Type B pancreatic cell (in vitro differentiated cells): ENCODE measurements around the gene B3GALT4. TPM values are rescaled to one million over a fixed set of nuclear protein-coding genes. Genes with fewer than 3 reads are reported as not detected.

Experiments
- DNase-seq: peaks from one replicate; pipeline ENCODE4 v3.0.0; 2021; ENCODE audit warnings: mixed read lengths; ENCODE audit not compliant: unreplicated experiment; ENCODE audit errors: extremely low spot score
- H3K27ac Mint-ChIP-seq: 2 replicates; pipeline ENCODE4 v1.8.0; 2021; ENCODE audit warnings: mild to moderate bottlenecking, mixed read lengths
- H3K27me3 Mint-ChIP-seq: 2 replicates; pipeline ENCODE4 v1.8.0; 2021; ENCODE audit warnings: mixed read lengths
- H3K36me3 Mint-ChIP-seq: 2 replicates; pipeline ENCODE4 v1.8.0; 2021; ENCODE audit warnings: mixed read lengths
- H3K4me1 Mint-ChIP-seq: one replicate; pipeline ENCODE4 v1.8.0; 2021; ENCODE audit warnings: mixed read lengths; ENCODE audit not compliant: unreplicated experiment
- H3K4me3 Mint-ChIP-seq: 2 replicates; pipeline ENCODE4 v1.8.0; 2021; ENCODE audit warnings: mild to moderate bottlenecking, mixed read lengths
- H3K9me3 Mint-ChIP-seq: 2 replicates; pipeline ENCODE4 v1.8.0; 2021; ENCODE audit warnings: mixed read lengths
- long read RNA-seq: library from polyadenylated mRNA; unstranded; transcript quantifications from one replicate; pipeline ENCODE4 v2.0.0, GENCODE V29; 2020
- total RNA-seq: library from RNA; stranded (reverse); gene quantifications from 2 replicates; pipeline ENCODE4 v1.2.1, GENCODE V29; 2021; ENCODE audit warnings: low replicate concordance
- TF ChIP-seq, protein P1 (sequence below): fragments of 200-600 bp; sonication (generic); conservative IDR thresholded peaks from 2 replicates; pipeline ENCODE4 v1.5.0; 2021; ENCODE audit warnings: antibody characterized with exemption, mild to moderate bottlenecking

Gene B3GALT4, protein sequence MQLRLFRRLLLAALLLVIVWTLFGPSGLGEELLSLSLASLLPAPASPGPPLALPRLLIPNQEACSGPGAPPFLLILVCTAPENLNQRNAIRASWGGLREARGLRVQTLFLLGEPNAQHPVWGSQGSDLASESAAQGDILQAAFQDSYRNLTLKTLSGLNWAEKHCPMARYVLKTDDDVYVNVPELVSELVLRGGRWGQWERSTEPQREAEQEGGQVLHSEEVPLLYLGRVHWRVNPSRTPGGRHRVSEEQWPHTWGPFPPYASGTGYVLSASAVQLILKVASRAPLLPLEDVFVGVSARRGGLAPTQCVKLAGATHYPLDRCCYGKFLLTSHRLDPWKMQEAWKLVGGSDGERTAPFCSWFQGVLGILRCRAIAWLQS
- total RNA-seq = 10.1 and 22.2 TPM in 2 replicates
- long read RNA-seq, transcript B3GALT4-204 (1 exons, 1,694 nt) = major isoform, 6 of 8 reads
- long read RNA-seq, partial matches to known transcripts = 0 of 8 reads
- long read RNA-seq, other reads (novel, unspliced or antisense) = 2 of 8 reads

DNA sequence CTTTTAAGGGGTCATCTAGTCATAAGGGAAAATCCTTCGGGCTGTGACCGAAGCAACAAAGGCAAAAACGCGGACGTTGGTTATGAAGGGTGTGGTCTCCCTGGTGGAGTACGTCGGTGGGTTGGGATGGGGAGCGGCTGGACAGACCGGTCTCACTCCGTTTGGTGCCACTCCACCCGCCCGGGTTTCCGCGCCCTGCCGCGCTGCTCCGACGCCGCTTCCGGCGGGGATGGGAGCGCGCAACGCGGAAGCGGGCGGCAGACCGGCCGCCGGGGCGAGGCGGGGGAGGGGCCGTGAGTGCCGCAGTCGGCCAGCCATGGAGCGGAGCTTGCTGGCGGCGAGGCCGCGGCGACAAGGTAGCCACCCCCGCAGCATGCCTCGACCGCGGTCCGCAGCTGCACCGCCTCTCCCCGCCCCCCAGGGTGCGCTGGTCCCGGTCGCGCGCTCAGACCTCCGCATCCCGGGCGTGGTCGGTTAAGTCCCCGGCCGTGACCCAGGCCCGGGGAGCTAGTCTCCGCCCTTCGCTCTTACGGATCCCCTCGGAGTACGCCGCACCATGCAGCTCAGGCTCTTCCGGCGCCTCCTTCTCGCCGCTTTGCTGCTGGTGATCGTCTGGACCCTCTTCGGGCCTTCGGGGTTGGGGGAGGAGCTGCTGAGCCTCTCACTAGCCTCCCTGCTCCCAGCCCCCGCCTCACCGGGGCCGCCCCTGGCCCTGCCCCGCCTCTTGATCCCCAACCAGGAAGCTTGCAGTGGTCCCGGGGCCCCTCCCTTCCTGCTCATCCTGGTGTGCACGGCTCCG is at the start of gene B3GALT4:
Gene B3GALT4 (plus strand): TSS at position 260 of the 799 bp plus-strand sequence. CDS start 297 bp downstream, at position 557.
- Mint-ChIP-seq H3K36me3 (peaks cover 30% of the 10 kb centered on the region), H3K4me1 (peaks cover 32% of the 10 kb centered on the region), H3K27me3 (no peaks in the 10 kb centered on the region), H3K4me3 (peak within 1 kb of the TSS; percentile 91), H3K27ac (peak within 1 kb of the TSS; percentile 100), H3K9me3 (no peaks in the 10 kb centered on the region)
- DNase-seq = peak; percentile 85
- TF ChIP-seq, protein P1, sequence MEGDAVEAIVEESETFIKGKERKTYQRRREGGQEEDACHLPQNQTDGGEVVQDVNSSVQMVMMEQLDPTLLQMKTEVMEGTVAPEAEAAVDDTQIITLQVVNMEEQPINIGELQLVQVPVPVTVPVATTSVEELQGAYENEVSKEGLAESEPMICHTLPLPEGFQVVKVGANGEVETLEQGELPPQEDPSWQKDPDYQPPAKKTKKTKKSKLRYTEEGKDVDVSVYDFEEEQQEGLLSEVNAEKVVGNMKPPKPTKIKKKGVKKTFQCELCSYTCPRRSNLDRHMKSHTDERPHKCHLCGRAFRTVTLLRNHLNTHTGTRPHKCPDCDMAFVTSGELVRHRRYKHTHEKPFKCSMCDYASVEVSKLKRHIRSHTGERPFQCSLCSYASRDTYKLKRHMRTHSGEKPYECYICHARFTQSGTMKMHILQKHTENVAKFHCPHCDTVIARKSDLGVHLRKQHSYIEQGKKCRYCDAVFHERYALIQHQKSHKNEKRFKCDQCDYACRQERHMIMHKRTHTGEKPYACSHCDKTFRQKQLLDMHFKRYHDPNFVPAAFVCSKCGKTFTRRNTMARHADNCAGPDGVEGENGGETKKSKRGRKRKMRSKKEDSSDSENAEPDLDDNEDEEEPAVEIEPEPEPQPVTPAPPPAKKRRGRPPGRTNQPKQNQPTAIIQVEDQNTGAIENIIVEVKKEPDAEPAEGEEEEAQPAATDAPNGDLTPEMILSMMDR = peak; percentile 77

DNA sequence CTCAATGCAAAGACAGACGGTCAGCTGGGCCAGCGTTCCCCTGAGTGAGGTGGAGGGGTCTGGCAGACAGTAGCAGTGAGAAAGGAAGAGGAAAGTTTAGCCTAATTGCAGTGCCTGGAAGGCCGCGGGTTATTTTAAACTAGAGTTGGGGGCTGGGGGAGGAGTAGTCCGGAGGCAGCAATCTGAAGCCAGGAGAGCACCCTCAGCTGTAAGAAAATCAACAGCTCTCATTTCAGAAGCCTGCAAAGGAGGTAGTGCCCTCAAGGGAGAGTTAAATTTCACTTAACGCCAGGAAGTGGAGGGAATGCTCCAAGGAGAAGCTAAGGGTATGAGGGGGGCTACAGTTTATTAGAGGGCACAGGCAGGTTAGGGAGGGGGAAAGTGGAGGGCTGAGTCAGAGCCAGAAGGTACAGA is 41.7 kb upstream of the B3GALT4 start:
- TF ChIP-seq, protein P1 = no peak
- no peak for DNase-seq
- Mint-ChIP-seq H3K4me3 (peak overlapping the region; percentile 6), H3K27me3 (peaks cover 30% of the 10 kb centered on the region), H3K4me1 (peaks cover 20% of the 10 kb centered on the region), H3K27ac (peak overlapping the region; percentile 22), H3K36me3 (no peaks in the 10 kb centered on the region), H3K9me3 (no peaks in the 10 kb centered on the region)

DNA sequence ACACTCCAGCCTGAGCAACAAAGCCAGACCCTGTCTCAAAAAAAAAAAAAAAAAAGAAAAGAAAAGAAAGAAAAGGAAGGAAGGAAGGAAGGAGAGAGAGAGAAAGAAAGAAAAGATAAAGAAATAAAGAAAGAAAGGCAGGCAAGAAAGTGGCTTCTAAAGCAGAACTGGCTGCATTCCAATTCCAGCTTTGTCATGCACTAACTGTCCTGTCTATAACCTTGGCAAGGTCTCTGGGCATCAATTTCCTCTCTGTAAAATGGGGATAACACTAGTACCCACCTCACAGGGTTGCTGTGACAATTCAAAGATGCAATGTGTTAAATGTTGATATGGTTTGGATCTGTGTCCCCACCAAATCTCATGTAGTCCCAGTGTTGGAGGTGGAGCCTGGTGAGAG is 40.6 kb upstream of the B3GALT4 start:
- TF ChIP-seq, protein P1 = no peak
- Mint-ChIP-seq H3K27me3 (peaks cover 30% of the 10 kb centered on the region), H3K4me3 (no peak overlapping the region), H3K9me3 (no peaks in the 10 kb centered on the region), H3K36me3 (no peaks in the 10 kb centered on the region), H3K27ac (no peak overlapping the region), H3K4me1 (peaks cover 18% of the 10 kb centered on the region)
- DNase-seq = no peak

DNA sequence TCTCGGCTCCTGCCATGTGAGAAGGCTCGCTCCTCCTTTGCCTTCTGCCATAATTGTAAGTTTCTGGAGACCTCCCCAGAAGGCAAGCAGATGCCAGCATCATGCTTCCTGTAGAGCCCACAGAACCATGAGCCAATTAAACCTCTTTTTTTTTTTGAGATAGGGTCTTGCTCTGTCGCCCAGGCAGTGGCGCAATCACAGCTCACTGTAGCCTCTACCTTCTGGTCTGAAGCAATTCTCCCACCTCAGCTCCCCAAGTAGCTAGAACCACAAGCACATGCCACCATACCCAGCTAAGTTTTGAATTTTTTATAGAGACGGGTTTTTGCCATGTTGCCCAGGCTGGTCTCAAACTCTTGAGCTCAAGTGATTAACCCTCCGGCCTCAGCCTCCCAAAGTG is 40.1 kb upstream of the B3GALT4 start:
- H3K4me1 Mint-ChIP-seq = peaks cover 15% of the 10 kb centered on the region
- DNase-seq = no peak
- peaks cover 30% of the 10 kb centered on the region for H3K27me3 Mint-ChIP-seq
- H3K4me3 Mint-ChIP-seq = no peak overlapping the region
- H3K9me3 Mint-ChIP-seq = no peaks in the 10 kb centered on the region
- no peaks in the 10 kb centered on the region for H3K36me3 Mint-ChIP-seq
- H3K27ac Mint-ChIP-seq = no peak overlapping the region
- TF ChIP-seq, protein P1 = no peak

DNA sequence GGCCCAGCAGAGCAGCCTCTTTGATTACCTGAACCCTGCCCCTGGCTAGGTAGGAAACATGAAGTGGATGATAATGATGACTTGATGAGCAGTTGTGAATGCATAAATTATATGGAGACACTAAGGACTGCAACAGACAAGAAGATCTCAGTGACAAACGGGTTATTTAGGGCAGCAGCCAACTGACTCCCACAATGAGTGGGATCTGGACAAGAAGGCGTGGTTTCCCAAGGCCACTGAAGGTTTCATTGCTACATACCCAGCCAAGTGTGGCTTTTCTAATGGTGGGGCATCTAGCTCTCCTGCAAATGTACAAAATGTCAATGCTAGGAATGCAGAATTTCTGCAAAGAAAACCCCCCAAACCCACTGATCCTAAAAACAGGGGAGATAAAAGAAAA is 39.2 kb upstream of the B3GALT4 start:
- Mint-ChIP-seq H3K27ac (no peak overlapping the region), H3K9me3 (no peaks in the 10 kb centered on the region), H3K36me3 (no peaks in the 10 kb centered on the region), H3K4me1 (peaks cover 15% of the 10 kb centered on the region), H3K4me3 (no peak overlapping the region), H3K27me3 (peaks cover 37% of the 10 kb centered on the region)
- no peak for DNase-seq
- TF ChIP-seq, protein P1 = no peak
